ENCODE data around the gene ARID1B. TPM values are rescaled to one million over a fixed set of nuclear protein-coding genes. Genes with fewer than 3 reads are reported as not detected.
"Not testable (repeated sequence)": the region's sequence is repeated elsewhere in the genome, so short reads cannot be mapped to it uniquely, and the experiment has no call there.

Gene ARID1B
- total RNA-seq, 1 experiment from 2014 or later, result 60.3 TPM

DNA sequence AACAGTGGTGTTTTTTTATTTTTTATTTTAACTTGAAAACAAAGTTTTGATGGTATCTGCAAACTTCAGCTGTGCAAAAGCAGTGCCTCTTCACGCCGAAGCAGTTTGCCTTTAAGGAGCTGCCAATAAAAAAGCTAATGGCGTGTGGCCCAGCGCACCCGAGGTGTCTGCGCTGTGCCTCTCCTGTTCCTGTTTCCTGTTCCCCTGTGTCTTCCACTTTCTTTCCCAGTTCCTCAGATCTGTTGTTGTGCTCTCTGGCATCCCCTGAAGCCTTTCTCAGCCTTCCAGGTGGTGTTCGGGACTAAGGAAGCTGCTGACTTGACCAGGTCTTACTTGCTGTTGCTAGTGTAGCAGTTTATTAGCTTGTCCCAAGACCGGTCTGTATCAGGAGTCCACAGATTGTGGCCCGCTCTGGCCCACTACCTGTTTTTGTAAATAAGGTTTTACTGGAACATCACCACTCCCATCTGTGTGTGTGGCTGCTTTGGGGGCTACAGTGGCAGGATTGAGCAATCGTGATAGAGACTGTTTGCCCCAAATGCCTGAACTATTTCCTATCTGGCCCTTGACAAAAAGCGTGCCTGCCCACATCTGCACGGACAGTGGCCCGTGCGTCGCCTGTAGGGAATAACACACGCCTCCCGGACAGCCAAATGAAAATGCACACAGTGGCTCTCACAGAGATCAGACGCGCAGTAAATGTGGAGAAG, 367.8 kb downstream of the ARID1B start:
- ATAC-seq (no peak; the same call in 1 of the 2 replicates), DNase-seq (ENCODE audit: low spot score) (no peak)
- POLR2A ChIA-PET, result interaction anchor here (0.5 kb wide), 1 partner anchor 1078 kb away, joined by 3 read pairs; no protein-coding TSS in a partner anchor
- no peak for TF ChIP-seq ZNF219 (CRISPR knock-in tag; IDR thresholded peaks at IDR 0.05; ENCODE audit: borderline replicate concordance)
- TF ChIP-seq AFF4 (CRISPR knock-in tag; IDR thresholded peaks at IDR 0.05; ENCODE audit: borderline replicate concordance), result no peak
- H3K36me3 Mint-ChIP-seq, result no peaks in the 10 kb centered on the region; the same call in 1 of the 2 replicates
- H3K9me3 Mint-ChIP-seq, result no peaks in the 10 kb centered on the region
- peaks cover 39% of the 10 kb centered on the region for H3K4me1 Mint-ChIP-seq
- CTCF ChIA-PET, result interaction anchor here (0.8 to 3.1 kb wide), 5 partner anchors 11 to 111 kb away, joined by 4 to 13 read pairs (median 5); no protein-coding TSS in a partner anchor
- H3K27me3 Mint-ChIP-seq (ENCODE audit: low read depth), result no peaks in the 10 kb centered on the region
- no peak overlapping the region for H3K4me3 Mint-ChIP-seq
- H3K27ac Mint-ChIP-seq, result peak overlapping the region; percentile 92

DNA sequence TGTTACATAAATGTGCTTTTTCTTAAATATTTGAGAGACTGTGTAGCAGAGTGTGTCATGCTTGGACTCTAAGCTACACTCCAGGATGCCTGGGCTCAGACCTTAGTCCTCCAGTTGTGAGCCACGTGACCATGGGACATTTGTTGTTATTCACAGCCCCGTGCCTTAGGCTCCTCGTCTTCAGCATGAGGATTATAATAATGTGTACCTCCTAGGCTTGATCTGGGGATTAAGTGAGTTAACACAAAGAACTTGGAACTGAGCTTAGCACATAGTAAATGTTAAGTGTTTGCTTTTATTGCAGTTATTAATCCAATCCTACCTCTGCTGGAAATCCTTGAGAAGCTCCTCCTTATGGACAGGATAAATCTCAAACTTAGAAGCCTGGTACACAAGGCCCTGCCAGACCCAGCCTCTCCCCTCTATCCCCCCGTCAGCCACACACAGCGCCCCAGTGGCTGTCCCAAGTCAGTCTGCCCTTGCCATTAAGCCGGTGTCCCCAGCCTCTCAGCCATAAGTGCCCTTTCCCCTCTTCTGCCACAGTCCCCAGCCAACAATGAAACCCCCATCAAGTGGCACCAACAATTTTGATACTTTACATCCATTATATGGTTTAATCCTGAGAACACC, 368.6 kb downstream of the ARID1B start:
- DNase-seq (ENCODE audit: low spot score) (no peak), ATAC-seq (peak; percentile 12; the same call in 1 of the 2 replicates)
- TF ChIP-seq, protein P1, sequence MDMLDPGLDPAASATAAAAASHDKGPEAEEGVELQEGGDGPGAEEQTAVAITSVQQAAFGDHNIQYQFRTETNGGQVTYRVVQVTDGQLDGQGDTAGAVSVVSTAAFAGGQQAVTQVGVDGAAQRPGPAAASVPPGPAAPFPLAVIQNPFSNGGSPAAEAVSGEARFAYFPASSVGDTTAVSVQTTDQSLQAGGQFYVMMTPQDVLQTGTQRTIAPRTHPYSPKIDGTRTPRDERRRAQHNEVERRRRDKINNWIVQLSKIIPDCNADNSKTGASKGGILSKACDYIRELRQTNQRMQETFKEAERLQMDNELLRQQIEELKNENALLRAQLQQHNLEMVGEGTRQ (CRISPR knock-in tag; IDR thresholded peaks at IDR 0.05), result peak; percentile 56; the same call in 1 of the 2 replicates
- TF ChIP-seq SOX15 (CRISPR knock-in tag; IDR thresholded peaks at IDR 0.05) (no peak), CREB1 (CRISPR knock-in tag; IDR thresholded peaks at IDR 0.05) (no peak), E2F4 (CRISPR knock-in tag; IDR thresholded peaks at IDR 0.05; ENCODE audit: borderline replicate concordance, low read depth) (no peak), ZNF671 (CRISPR knock-in tag; IDR thresholded peaks at IDR 0.05) (no peak), FOXJ3 (CRISPR knock-in tag; IDR thresholded peaks at IDR 0.05; ENCODE audit: borderline replicate concordance) (no peak)
- TF ChIP-seq, protein P2, sequence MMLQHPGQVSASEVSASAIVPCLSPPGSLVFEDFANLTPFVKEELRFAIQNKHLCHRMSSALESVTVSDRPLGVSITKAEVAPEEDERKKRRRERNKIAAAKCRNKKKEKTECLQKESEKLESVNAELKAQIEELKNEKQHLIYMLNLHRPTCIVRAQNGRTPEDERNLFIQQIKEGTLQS (CRISPR knock-in tag; conservative IDR thresholded peaks at IDR 0.05), result no peak
- Mint-ChIP-seq H3K27me3 (ENCODE audit: low read depth) (no peaks in the 10 kb centered on the region), H3K9me3 (no peaks in the 10 kb centered on the region), H3K36me3 (no peaks in the 10 kb centered on the region; the same call in 1 of the 2 replicates), H3K4me3 (no peak overlapping the region), H3K27ac (peak overlapping the region; percentile 61; the same call in 1 of the 2 replicates), H3K4me1 (peaks cover 39% of the 10 kb centered on the region)
- CTCF ChIA-PET, result interaction anchor here (1.2 to 3.1 kb wide), 3 partner anchors 10 to 112 kb away, joined by 5 to 13 read pairs (median 9); no protein-coding TSS in a partner anchor
- POLR2A ChIA-PET, result interaction anchor here (0.5 kb wide), 1 partner anchor 1079 kb away, joined by 3 read pairs; no protein-coding TSS in a partner anchor

GRCh38 chr6:157147054-157148026, 370.2 kb downstream of the ARID1B start:
- POLR2A ChIA-PET, result interaction anchor here (0.5 kb wide), 1 partner anchor 223 kb away, joined by 4 read pairs; no protein-coding TSS in a partner anchor
- ATAC-seq (peak; percentile 18), DNase-seq (ENCODE audit: low spot score) (peak; percentile 71)
- H3K36me3 Mint-ChIP-seq; H3K27me3 Mint-ChIP-seq (ENCODE audit: low read depth); H3K9me3 Mint-ChIP-seq: not testable (repeated sequence)
- Mint-ChIP-seq H3K4me1 (peaks cover 39% of the 10 kb centered on the region), H3K4me3 (peak overlapping the region; percentile 70), H3K27ac (peak overlapping the region; percentile 85)
- CTCF ChIA-PET, result interaction anchor here (1.0 to 1.7 kb wide), 2 partner anchors 37 to 135 kb away, joined by 3 to 8 read pairs; no protein-coding TSS in a partner anchor
